ENCODE data around the gene DTWD2.

The DTWD2 gene

GRCh38 chr5:118796081-118796480 is 192.3 kb downstream of the DTWD2 start:
- no peak for DNase-seq (ENCODE audit: extremely low spot score)
- POLR2A ChIA-PET: no interaction called here
- TF ChIP-seq CTBP1 (IDR thresholded peaks at IDR 0.05; ENCODE audit: borderline replicate concordance) (no peak), HDGF (IDR thresholded peaks at IDR 0.05; ENCODE audit: borderline replicate concordance) (no peak), PKNOX1 (IDR thresholded peaks at IDR 0.05) (no peak), TARDBP (IDR thresholded peaks at IDR 0.05) (no peak), ZNF384 (IDR thresholded peaks at IDR 0.05) (no peak), FOXM1 (IDR thresholded peaks at IDR 0.05; ENCODE audit: borderline replicate concordance) (no peak), BHLHE40 (IDR thresholded peaks at IDR 0.05; ENCODE audit: borderline replicate concordance) (no peak)

GRCh38 chr5:118794281-118794680 is 194.1 kb downstream of the DTWD2 start:
- CTCF ChIA-PET: interaction anchor here (0.6 kb wide), 3 partner anchors 193 to 711 kb away, joined by 3 to 4 read pairs (median 3); no protein-coding TSS in a partner anchor
- DNase-seq (ENCODE audit: extremely low spot score): no peak
- POLR2A ChIA-PET: no interaction called here
- no peak for TF ChIP-seq FOXM1 (IDR thresholded peaks at IDR 0.05; ENCODE audit: borderline replicate concordance)
- no peak for TF ChIP-seq LEF1 (IDR thresholded peaks at IDR 0.05; ENCODE audit: borderline replicate concordance)
- no peak for TF ChIP-seq SP1 (IDR thresholded peaks at IDR 0.05)

More at GRCh38 chr5:118796081-118796480, 192.3 kb downstream of the DTWD2 start:
- CTCF ChIA-PET: no interaction called here

- ChIA-PET CTCF (interaction anchor here (0.6 kb wide), 1 partner anchor 710 kb away, joined by 3 read pairs; no protein-coding TSS in a partner anchor), POLR2A (no interaction called here)
- TF ChIP-seq ZNF384 (IDR thresholded peaks at IDR 0.05) (no peak), L3MBTL2 (conservative IDR thresholded peaks at IDR 0.05) (no peak), TARDBP (IDR thresholded peaks at IDR 0.05) (no peak), ELF4 (IDR thresholded peaks at IDR 0.05) (no peak), LEF1 (IDR thresholded peaks at IDR 0.05; ENCODE audit: borderline replicate concordance) (no peak), HDGF (IDR thresholded peaks at IDR 0.05; ENCODE audit: borderline replicate concordance) (no peak), SP1 (IDR thresholded peaks at IDR 0.05) (no peak), NFRKB (IDR thresholded peaks at IDR 0.05) (no peak)
- no peak for DNase-seq (ENCODE audit: extremely low spot score)
These were observed 194.7 kb downstream of the DTWD2 start for GRCh38 chr5:118793652-118794051.

- DNase-seq (ENCODE audit: extremely low spot score): no peak
- ChIA-PET CTCF (interaction anchor here (0.7 kb wide), 1 partner anchor 12 kb away, joined by 3 read pairs; no protein-coding TSS in a partner anchor), POLR2A (no interaction called here)
- TF ChIP-seq TARDBP (IDR thresholded peaks at IDR 0.05): no peak
- no peak for TF ChIP-seq FOXK2 (IDR thresholded peaks at IDR 0.05)
- TF ChIP-seq SUZ12 (IDR thresholded peaks at IDR 0.05): no peak
- no peak for TF ChIP-seq ARNT (IDR thresholded peaks at IDR 0.05)
- no peak for TF ChIP-seq CTBP1 (IDR thresholded peaks at IDR 0.05; ENCODE audit: borderline replicate concordance)
- TF ChIP-seq BHLHE40 (IDR thresholded peaks at IDR 0.05; ENCODE audit: borderline replicate concordance): no peak
- TF ChIP-seq SP1 (IDR thresholded peaks at IDR 0.05): no peak
- no peak for TF ChIP-seq FOXA1 (IDR thresholded peaks at IDR 0.05)
- no peak for TF ChIP-seq ELF4 (IDR thresholded peaks at IDR 0.05)
- TF ChIP-seq ZNF384 (IDR thresholded peaks at IDR 0.05): no peak
- TF ChIP-seq HDGF (IDR thresholded peaks at IDR 0.05; ENCODE audit: borderline replicate concordance): no peak
- TF ChIP-seq FOXM1 (IDR thresholded peaks at IDR 0.05; ENCODE audit: borderline replicate concordance): no peak
- TF ChIP-seq LEF1 (IDR thresholded peaks at IDR 0.05; ENCODE audit: borderline replicate concordance): no peak
These were observed 195.3 kb downstream of the DTWD2 start for GRCh38 chr5:118793091-118793490.

- CTCF ChIA-PET: interaction anchor here (0.6 to 1.4 kb wide), 3 partner anchors 17 to 1954 kb away, joined by 3 to 5 read pairs (median 3); no protein-coding TSS in a partner anchor
- peak; percentile 63 for DNase-seq (ENCODE audit: extremely low spot score)
These were observed 196.2 kb downstream of the DTWD2 start for GRCh38 chr5:118791926-118792734.

GRCh38 chr5:118789366-118789765 is 199.0 kb downstream of the DTWD2 start:
- no peak for DNase-seq (ENCODE audit: extremely low spot score)
- ChIA-PET POLR2A (no interaction called here), CTCF (interaction anchor here (0.6 kb wide), 2 partner anchors 19 to 87 kb away, joined by 3 to 9 read pairs; no protein-coding TSS in a partner anchor)
- no peak for TF ChIP-seq BHLHE40 (IDR thresholded peaks at IDR 0.05; ENCODE audit: borderline replicate concordance)
- TF ChIP-seq TARDBP (IDR thresholded peaks at IDR 0.05): no peak
- no peak for TF ChIP-seq PKNOX1 (IDR thresholded peaks at IDR 0.05)
- TF ChIP-seq FOXA1 (IDR thresholded peaks at IDR 0.05): no peak
- no peak for TF ChIP-seq ELF4 (IDR thresholded peaks at IDR 0.05)
- TF ChIP-seq ARNT (IDR thresholded peaks at IDR 0.05): no peak
- TF ChIP-seq SUZ12 (IDR thresholded peaks at IDR 0.05): no peak
- no peak for TF ChIP-seq NFRKB (IDR thresholded peaks at IDR 0.05)
- TF ChIP-seq LEF1 (IDR thresholded peaks at IDR 0.05; ENCODE audit: borderline replicate concordance): no peak
- no peak for TF ChIP-seq ZNF384 (IDR thresholded peaks at IDR 0.05)

More at GRCh38 chr5:118791926-118792734, 196.2 kb downstream of the DTWD2 start:
- POLR2A ChIA-PET: no interaction called here
- TF ChIP-seq SUZ12 (IDR thresholded peaks at IDR 0.05): no peak
- no peak for TF ChIP-seq PKNOX1 (IDR thresholded peaks at IDR 0.05)
- TF ChIP-seq TARDBP (IDR thresholded peaks at IDR 0.05): no peak
- TF ChIP-seq L3MBTL2 (conservative IDR thresholded peaks at IDR 0.05): no peak
- no peak for TF ChIP-seq LEF1 (IDR thresholded peaks at IDR 0.05; ENCODE audit: borderline replicate concordance)
- no peak for TF ChIP-seq ARNT (IDR thresholded peaks at IDR 0.05)
- no peak for TF ChIP-seq FOXM1 (IDR thresholded peaks at IDR 0.05; ENCODE audit: borderline replicate concordance)
- TF ChIP-seq SP1 (IDR thresholded peaks at IDR 0.05): no peak
- TF ChIP-seq FOXA1 (IDR thresholded peaks at IDR 0.05): no peak
- TF ChIP-seq ELF4 (IDR thresholded peaks at IDR 0.05): no peak
- TF ChIP-seq FOXK2 (IDR thresholded peaks at IDR 0.05): no peak

Measured in HEK293T (cell line).